Body of pancreas (tissue), 4 donors: ENCODE data around the gene GALNT9.

Experiments
- CTCF ChIP-seq, 7 experiments: fragments of 450-650 bp in 4 of 7; fragments of 200-600 bp in 3 of 7; sonication (generic) in 3 of 7; IDR thresholded peaks; one replicate each; pipeline ENCODE4 v1.5.1; 2016 to 2019; ENCODE audit warnings: antibody characterized with exemption in 7 of 7
- POLR2A ChIP-seq, 3 donors: fragments of 450-650 bp; IDR thresholded peaks; one replicate each; pipeline ENCODE4 v1.6.1; 2016; ENCODE audit warnings: antibody characterized with exemption in 3 of 3, mild to moderate bottlenecking in 2 of 3

DNA sequence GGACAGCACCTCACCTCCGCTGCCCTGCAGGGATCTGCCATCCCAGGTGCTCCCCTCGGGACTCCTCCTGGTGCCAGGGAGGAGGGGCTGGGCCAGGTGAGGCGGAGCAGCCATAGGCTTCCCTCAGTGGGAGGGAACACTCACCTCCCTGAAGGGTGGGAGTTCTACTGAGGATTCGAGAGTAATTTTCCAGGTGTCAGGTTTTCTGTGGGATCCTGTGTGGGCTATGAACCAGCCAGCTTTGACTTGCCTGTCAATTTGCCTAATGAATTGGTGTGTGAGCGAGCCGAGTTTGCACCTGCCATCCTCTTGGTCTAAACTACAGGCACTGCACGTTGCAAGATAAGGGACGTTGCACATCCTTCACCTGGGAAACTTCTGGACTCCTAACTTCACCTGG, 134.8 kb downstream of the GALNT9 start:
- no peak for TF ChIP-seq CTCF (IDR thresholded peaks at IDR 0.05)
- TF ChIP-seq POLR2A (IDR thresholded peaks at IDR 0.05), result no peak
